SK-N-SH treated with all-trans-retinoic acid at 6 μM for 48 hours (cell line): ENCODE measurements around the gene AKT1S1.

ENCODE experiments used
- ATAC-seq: fragments of 200-7000 bp; cut with Tn5 transposase; 3 replicates; pipeline ENCODE4 v1.9.1; 2020; ENCODE audit warnings: mild to moderate bottlenecking, moderate library complexity
- ARNTL ChIP-seq: fragments of 450-650 bp; formaldehyde crosslinking; IDR thresholded peaks from 2 replicates; pipeline ENCODE4 v1.5.0; 2020; ENCODE audit warnings: low read depth, mild to moderate bottlenecking, moderate library complexity, borderline replicate concordance
- BACH2 ChIP-seq: fragments of 250-450 bp; sonication (Bioruptor Pico); IDR thresholded peaks from 2 replicates; pipeline ENCODE4 v1.9.0; 2021; ENCODE audit warnings: mild to moderate bottlenecking, borderline replicate concordance
- CSDC2 ChIP-seq: fragments of 250-450 bp; sonication (Bioruptor Pico); IDR thresholded peaks from 2 replicates; pipeline ENCODE4 v1.5.0; 2020; ENCODE audit warnings: mild to moderate bottlenecking, moderate library complexity
- CSRNP3 ChIP-seq: fragments of 250-450 bp; sonication (Bioruptor Pico); IDR thresholded peaks from 2 replicates; pipeline ENCODE4 v1.5.1; 2021; ENCODE audit warnings: mild to moderate bottlenecking, moderate library complexity
- ESRRG ChIP-seq: fragments of 250-450 bp; sonication (Bioruptor Pico); IDR thresholded peaks from 2 replicates; pipeline ENCODE4 v1.6.1; 2021; ENCODE audit warnings: mild to moderate bottlenecking
- GLIS3 ChIP-seq: fragments of 250-450 bp; sonication (Bioruptor Pico); IDR thresholded peaks from 2 replicates; pipeline ENCODE4 v1.5.0; 2020; ENCODE audit warnings: mild to moderate bottlenecking, moderate library complexity
- ISL1 ChIP-seq: fragments of 250-450 bp; sonication (Bioruptor Pico); IDR thresholded peaks from 2 replicates; pipeline ENCODE4 v2.1.2; 2022; ENCODE audit warnings: mild to moderate bottlenecking, moderate library complexity
- OSR1 ChIP-seq: fragments of 250-450 bp; sonication (Bioruptor Pico); IDR thresholded peaks from 2 replicates; pipeline ENCODE4 v1.8.0; 2022; ENCODE audit warnings: moderate library complexity, mild to moderate bottlenecking, inconsistent platforms
- PATZ1 ChIP-seq: fragments of 250-450 bp; sonication (Bioruptor Pico); IDR thresholded peaks from 2 replicates; pipeline ENCODE4 v1.8.0; 2020; ENCODE audit warnings: mild to moderate bottlenecking, moderate library complexity, borderline replicate concordance
- PPARA ChIP-seq: fragments of 250-450 bp; sonication (Bioruptor Pico); IDR thresholded peaks from 2 replicates; pipeline ENCODE4 v1.5.0; 2020; ENCODE audit warnings: mild to moderate bottlenecking, borderline replicate concordance
- RARB ChIP-seq: fragments of 250-450 bp; sonication (Bioruptor Pico); IDR thresholded peaks from 2 replicates; pipeline ENCODE4 v1.8.0; 2021; ENCODE audit warnings: mild to moderate bottlenecking, moderate library complexity
- SNAI2 ChIP-seq: fragments of 250-450 bp; sonication (Bioruptor Pico); IDR thresholded peaks from 2 replicates; pipeline ENCODE4 v1.5.0; 2020; ENCODE audit warnings: mild to moderate bottlenecking, moderate library complexity
- TCF4 ChIP-seq: fragments of 250-450 bp; sonication (Bioruptor Pico); IDR thresholded peaks from 2 replicates; pipeline ENCODE4 v1.8.0; 2021; ENCODE audit warnings: mild to moderate bottlenecking, moderate library complexity, borderline replicate concordance
- TOX ChIP-seq: fragments of 250-450 bp; sonication (Bioruptor Pico); IDR thresholded peaks from 2 replicates; pipeline ENCODE4 v1.8.0; 2021; ENCODE audit warnings: mild to moderate bottlenecking, moderate library complexity, borderline replicate concordance
- ZC3H10 ChIP-seq: fragments of 250-450 bp; sonication (Bioruptor Pico); IDR thresholded peaks from 2 replicates; pipeline ENCODE4 v1.5.1; 2021; ENCODE audit warnings: mild to moderate bottlenecking, moderate library complexity
- ZFP3 ChIP-seq: fragments of 250-450 bp; sonication (Bioruptor Pico); IDR thresholded peaks from 2 replicates; pipeline ENCODE4 v1.5.0; 2020; ENCODE audit warnings: mild to moderate bottlenecking, moderate library complexity
- ZFP30 ChIP-seq: fragments of 450-650 bp; formaldehyde crosslinking; IDR thresholded peaks from 2 replicates; pipeline ENCODE4 v1.5.0; 2022; ENCODE audit warnings: mild to moderate bottlenecking, moderate library complexity
- ZNF565 ChIP-seq: fragments of 450-650 bp; formaldehyde crosslinking; conservative IDR thresholded peaks from 2 replicates; pipeline ENCODE4 v1.5.0; 2020; ENCODE audit warnings: low read depth, mild to moderate bottlenecking, moderate library complexity
- ZNF70 ChIP-seq: fragments of 450-650 bp; formaldehyde crosslinking; IDR thresholded peaks from 2 replicates; pipeline ENCODE4 v1.5.0; 2020; ENCODE audit warnings: mild to moderate bottlenecking, moderate library complexity
- ZNF8 ChIP-seq: fragments of 450-650 bp; formaldehyde crosslinking; IDR thresholded peaks from 2 replicates; pipeline ENCODE4 v1.5.0; 2020; ENCODE audit warnings: mild to moderate bottlenecking, moderate library complexity
- TF ChIP-seq, protein P1 (sequence below): fragments of 250-450 bp; sonication (Bioruptor Pico); IDR thresholded peaks from 2 replicates; pipeline ENCODE4 v1.5.1; 2020; ENCODE audit warnings: low read depth, mild to moderate bottlenecking, moderate library complexity
- TF ChIP-seq, protein P2 (sequence below): fragments of 250-450 bp; sonication (Bioruptor Pico); IDR thresholded peaks from 2 replicates; pipeline ENCODE4 v1.8.0; 2021; ENCODE audit warnings: low read depth, mild to moderate bottlenecking, moderate library complexity, borderline replicate concordance

The AKT1S1 gene

DNA sequence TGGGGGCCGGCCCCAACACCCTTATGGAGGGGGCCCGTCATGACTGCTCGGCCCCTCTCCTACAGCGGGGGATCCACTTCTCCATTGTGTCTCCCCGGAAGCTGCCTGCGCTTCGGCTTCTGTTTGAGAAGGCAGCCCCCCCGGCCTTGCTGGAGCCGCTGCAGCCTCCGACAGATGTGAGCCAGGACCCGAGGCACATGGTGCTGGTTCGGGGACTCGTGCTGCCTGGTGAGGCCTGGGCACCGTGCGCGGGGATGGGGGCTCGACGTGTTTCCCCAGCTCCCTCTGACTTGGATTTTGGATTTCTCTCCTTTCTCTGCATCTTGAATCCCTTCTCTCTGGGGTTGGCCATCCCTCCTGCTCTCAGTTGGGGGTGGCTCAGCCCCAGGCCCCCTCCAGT lies 47.4 kb downstream of the AKT1S1 start:
- no peak for TF ChIP-seq ISL1
- TF ChIP-seq PATZ1 (CRISPR knock-in tag), result no peak
- TF ChIP-seq OSR1, result no peak
- no peak for TF ChIP-seq CSRNP3 (CRISPR knock-in tag)
- TF ChIP-seq SNAI2 (CRISPR knock-in tag), result no peak
- no peak for TF ChIP-seq TCF4 (CRISPR knock-in tag)
- TF ChIP-seq PPARA, result no peak
- no peak for TF ChIP-seq ZNF565 (CRISPR knock-in tag)
- ATAC-seq, result no peak

DNA sequence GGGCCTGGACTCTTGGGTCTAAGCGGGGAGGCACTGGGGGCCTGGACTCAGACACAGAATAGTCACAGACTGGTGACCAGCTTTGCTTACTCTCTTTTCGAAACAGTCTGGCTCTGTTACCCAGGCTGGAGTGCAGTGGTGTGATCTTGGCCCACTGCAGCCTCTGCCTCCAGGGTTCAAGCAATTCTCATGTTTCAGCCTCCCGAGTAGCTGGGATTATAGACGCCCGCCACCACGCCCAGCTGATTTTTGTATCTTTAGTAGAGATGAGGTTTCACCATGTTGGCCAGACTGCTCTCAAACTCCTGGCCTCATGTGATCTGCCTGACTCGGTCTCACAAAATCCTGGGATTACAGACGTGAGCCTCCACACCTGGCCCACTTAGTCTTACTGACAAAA lies 48.0 kb downstream of the AKT1S1 start:
- no peak for TF ChIP-seq ZNF8 (CRISPR knock-in tag)
- no peak for TF ChIP-seq ARNTL (CRISPR knock-in tag)
- TF ChIP-seq, protein P1, sequence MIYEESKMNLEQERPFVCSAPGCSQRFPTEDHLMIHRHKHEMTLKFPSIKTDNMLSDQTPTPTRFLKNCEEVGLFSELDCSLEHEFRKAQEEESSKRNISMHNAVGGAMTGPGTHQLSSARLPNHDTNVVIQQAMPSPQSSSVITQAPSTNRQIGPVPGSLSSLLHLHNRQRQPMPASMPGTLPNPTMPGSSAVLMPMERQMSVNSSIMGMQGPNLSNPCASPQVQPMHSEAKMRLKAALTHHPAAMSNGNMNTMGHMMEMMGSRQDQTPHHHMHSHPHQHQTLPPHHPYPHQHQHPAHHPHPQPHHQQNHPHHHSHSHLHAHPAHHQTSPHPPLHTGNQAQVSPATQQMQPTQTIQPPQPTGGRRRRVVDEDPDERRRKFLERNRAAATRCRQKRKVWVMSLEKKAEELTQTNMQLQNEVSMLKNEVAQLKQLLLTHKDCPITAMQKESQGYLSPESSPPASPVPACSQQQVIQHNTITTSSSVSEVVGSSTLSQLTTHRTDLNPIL, result no peak
- no peak for TF ChIP-seq PPARA
- TF ChIP-seq SNAI2 (CRISPR knock-in tag), result no peak
- no peak for TF ChIP-seq ISL1
- no peak for TF ChIP-seq ESRRG (CRISPR knock-in tag)
- no peak for TF ChIP-seq ZFP30 (CRISPR knock-in tag)
- no peak for TF ChIP-seq ZNF70
- TF ChIP-seq BACH2 (CRISPR knock-in tag), result no peak
- TF ChIP-seq ZNF565 (CRISPR knock-in tag), result no peak
- no peak for TF ChIP-seq TOX (CRISPR knock-in tag)
- TF ChIP-seq, protein P2, sequence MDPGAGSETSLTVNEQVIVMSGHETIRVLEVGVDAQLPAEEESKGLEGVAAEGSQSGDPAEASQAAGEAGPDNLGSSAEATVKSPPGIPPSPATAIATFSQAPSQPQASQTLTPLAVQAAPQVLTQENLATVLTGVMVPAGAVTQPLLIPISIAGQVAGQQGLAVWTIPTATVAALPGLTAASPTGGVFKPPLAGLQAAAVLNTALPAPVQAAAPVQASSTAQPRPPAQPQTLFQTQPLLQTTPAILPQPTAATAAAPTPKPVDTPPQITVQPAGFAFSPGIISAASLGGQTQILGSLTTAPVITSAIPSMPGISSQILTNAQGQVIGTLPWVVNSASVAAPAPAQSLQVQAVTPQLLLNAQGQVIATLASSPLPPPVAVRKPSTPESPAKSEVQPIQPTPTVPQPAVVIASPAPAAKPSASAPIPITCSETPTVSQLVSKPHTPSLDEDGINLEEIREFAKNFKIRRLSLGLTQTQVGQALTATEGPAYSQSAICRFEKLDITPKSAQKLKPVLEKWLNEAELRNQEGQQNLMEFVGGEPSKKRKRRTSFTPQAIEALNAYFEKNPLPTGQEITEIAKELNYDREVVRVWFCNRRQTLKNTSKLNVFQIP (CRISPR knock-in tag), result no peak
- no peak for TF ChIP-seq CSDC2 (CRISPR knock-in tag)
- no peak for TF ChIP-seq ZC3H10 (CRISPR knock-in tag)
- no peak for TF ChIP-seq RARB
- no peak for TF ChIP-seq PATZ1 (CRISPR knock-in tag)
- no peak for TF ChIP-seq ZFP3
- TF ChIP-seq TCF4 (CRISPR knock-in tag), result no peak
- no peak for TF ChIP-seq OSR1
- ATAC-seq, result no peak

GRCh38 chr19:49827034-49827433 lies 50.1 kb downstream of the AKT1S1 start:
- no peak for ATAC-seq
- TF ChIP-seq PATZ1 (CRISPR knock-in tag) (no peak), GLIS3 (no peak)
- TF ChIP-seq, protein P2 (CRISPR knock-in tag), result no peak
